Neural cell (in vitro differentiated cells): ENCODE measurements around the gene SERPINA9.

ENCODE experiments used
- EZH2 ChIP-seq: fragments of 200-600, 300-800 bp; shearing (Covaris generic), sonication (generic); IDR thresholded peaks from 2 replicates; pipeline ENCODE4 v1.6.1; 2014; ENCODE audit warnings: antibody characterized with exemption, low read length, borderline replicate concordance, mild to moderate bottlenecking; ENCODE audit not compliant: insufficient read depth, poor library complexity, severe bottlenecking
- RAD21 ChIP-seq: fragments of 450-650 bp; conservative IDR thresholded peaks from 2 replicates; pipeline ENCODE4 v1.6.1; 2014; ENCODE audit warnings: antibody characterized with exemption, mild to moderate bottlenecking, moderate library complexity
- TF ChIP-seq, protein P1 (sequence below): fragments of 450-650 bp; IDR thresholded peaks from 2 replicates; pipeline ENCODE4 v1.5.1; 2014; ENCODE audit warnings: antibody characterized with exemption, mild to moderate bottlenecking, moderate library complexity; ENCODE audit not compliant: poor library complexity, severe bottlenecking

DNA sequence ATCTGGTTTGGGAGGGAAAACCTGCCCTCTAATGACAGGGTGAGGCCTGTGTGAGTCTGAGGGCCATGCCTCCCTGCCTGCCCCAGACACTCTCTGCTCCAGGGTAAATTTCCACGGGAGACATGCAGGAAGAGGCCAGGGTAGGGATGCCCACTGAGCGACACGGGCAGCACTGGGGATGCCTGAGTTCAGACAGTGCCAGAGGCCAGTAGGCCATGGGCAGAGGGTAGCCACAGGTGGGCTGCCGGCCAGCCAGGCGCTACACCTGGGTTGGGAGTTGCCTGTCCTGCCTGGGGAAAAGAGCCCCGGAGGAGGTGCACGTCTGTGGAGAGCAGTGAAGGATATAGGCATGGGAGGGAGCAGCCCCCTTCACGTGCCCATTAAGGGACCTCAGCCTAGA is 29.6 kb upstream of the SERPINA9 start:
- TF ChIP-seq, protein P1, sequence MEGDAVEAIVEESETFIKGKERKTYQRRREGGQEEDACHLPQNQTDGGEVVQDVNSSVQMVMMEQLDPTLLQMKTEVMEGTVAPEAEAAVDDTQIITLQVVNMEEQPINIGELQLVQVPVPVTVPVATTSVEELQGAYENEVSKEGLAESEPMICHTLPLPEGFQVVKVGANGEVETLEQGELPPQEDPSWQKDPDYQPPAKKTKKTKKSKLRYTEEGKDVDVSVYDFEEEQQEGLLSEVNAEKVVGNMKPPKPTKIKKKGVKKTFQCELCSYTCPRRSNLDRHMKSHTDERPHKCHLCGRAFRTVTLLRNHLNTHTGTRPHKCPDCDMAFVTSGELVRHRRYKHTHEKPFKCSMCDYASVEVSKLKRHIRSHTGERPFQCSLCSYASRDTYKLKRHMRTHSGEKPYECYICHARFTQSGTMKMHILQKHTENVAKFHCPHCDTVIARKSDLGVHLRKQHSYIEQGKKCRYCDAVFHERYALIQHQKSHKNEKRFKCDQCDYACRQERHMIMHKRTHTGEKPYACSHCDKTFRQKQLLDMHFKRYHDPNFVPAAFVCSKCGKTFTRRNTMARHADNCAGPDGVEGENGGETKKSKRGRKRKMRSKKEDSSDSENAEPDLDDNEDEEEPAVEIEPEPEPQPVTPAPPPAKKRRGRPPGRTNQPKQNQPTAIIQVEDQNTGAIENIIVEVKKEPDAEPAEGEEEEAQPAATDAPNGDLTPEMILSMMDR, result no peak
- TF ChIP-seq RAD21 (no peak), EZH2 (no peak)
